ENCODE data around the gene EFNA5. TPM values are rescaled to one million over a fixed set of nuclear protein-coding genes. Genes with fewer than 3 reads are reported as not detected.

Gene EFNA5
- polyA plus RNA-seq, 3 donors, result 0.01 TPM; not detected in 2

- H3K4me3 Mint-ChIP-seq, result no peak overlapping the region
- H3K27ac Mint-ChIP-seq, result no peak overlapping the region
- no peaks in the 10 kb centered on the region for H4K20me1 ChIP-seq (ENCODE audit: insufficient read depth, low read length)
- H3K4me2 ChIP-seq (replicated peaks; ENCODE audit: extremely low read depth, low read length, poor library complexity, severe bottlenecking), result no peak overlapping the region
- H3K4me1 ChIP-seq (ENCODE audit: control insufficient read depth in 1 of 2, insufficient read depth in 2 of 2, low read length in 2 of 2), result peaks cover 11 to 15% of the 10 kb centered on the region in 2 donors
- no peaks in the 10 kb centered on the region for H3K36me3 ChIP-seq (replicated peaks in 1 of 2; ENCODE audit: control insufficient read depth in 1 of 2, insufficient read depth in 2 of 2, low read length in 2 of 2)
- no peak overlapping the region for H3K9ac ChIP-seq (ENCODE audit: insufficient read depth, low read length, poor library complexity, severe bottlenecking)
- peaks cover 1 to 10% (median 5%) of the 10 kb centered on the region in 3 donors for H3K27me3 Mint-ChIP-seq (ENCODE audit: low read depth in 3 of 3)
- no peaks in the 10 kb centered on the region for H3K9me3 Mint-ChIP-seq
- no peaks in the 10 kb centered on the region for H3K79me2 ChIP-seq (ENCODE audit: insufficient read depth, low read length)
- H3K27ac ChIP-seq (ENCODE audit: low read depth in 1 of 2, low read length in 2 of 2), result no peak overlapping the region
- no peaks in the 10 kb centered on the region for H3K36me3 Mint-ChIP-seq
- DNase-seq, result no peak
- 98% methylated on average over 4 of the region's 4 CpGs for WGBS (ENCODE audit: insufficient coverage)
- peaks cover 2 to 12% of the 10 kb centered on the region in 2 donors for H3K27me3 ChIP-seq (ENCODE audit: control insufficient read depth in 2 of 2, insufficient read depth in 2 of 2, low read length in 2 of 2)
- H3K4me3 ChIP-seq (replicated peaks in 1 of 3; ENCODE audit: low read depth in 2 of 3, low read length in 3 of 3), result no peak overlapping the region
- no peak overlapping the region for H2AFZ ChIP-seq (ENCODE audit: insufficient read depth, low read depth, low read length, poor library complexity, severe bottlenecking)
- intact Hi-C loops (cut with micrococcal nuclease), result no loop called here
- TF ChIP-seq CTCF (IDR thresholded peaks at IDR 0.05), result no peak
- H3K4me1 Mint-ChIP-seq, result peaks cover 16% of the 10 kb centered on the region
- H3K9me3 ChIP-seq (replicated peaks in 1 of 2; ENCODE audit: control insufficient read depth in 1 of 2, insufficient read depth in 1 of 2, low read length in 2 of 2), result no peaks in the 10 kb centered on the region
Measured at GRCh38 chr5:107570181-107570580, 100.6 kb downstream of the EFNA5 start.

GRCh38 chr5:107567901-107568671 lies 102.7 kb downstream of the EFNA5 start:
- Mint-ChIP-seq H3K9me3 (peaks cover 0 to 3% (median 0%) of the 10 kb centered on the region in 7 donors), H3K36me3 (no peaks in the 10 kb centered on the region), H3K27ac (no peak overlapping the region), H3K4me3 (no peak overlapping the region), H3K27me3 (ENCODE audit: low read depth in 3 of 3) (peaks cover 1 to 12% (median 5%) of the 10 kb centered on the region in 3 donors), H3K4me1 (peaks cover 16% of the 10 kb centered on the region)
- Histone ChIP-seq H4K20me1 (ENCODE audit: insufficient read depth, low read length) (no peaks in the 10 kb centered on the region), H3K79me2 (ENCODE audit: insufficient read depth, low read length) (no peaks in the 10 kb centered on the region), H3K4me2 (replicated peaks; ENCODE audit: extremely low read depth, low read length, poor library complexity, severe bottlenecking) (no peak overlapping the region), H3K9ac (ENCODE audit: insufficient read depth, low read length, poor library complexity, severe bottlenecking) (no peak overlapping the region), H3K36me3 (replicated peaks in 1 of 2; ENCODE audit: control insufficient read depth in 1 of 2, insufficient read depth in 2 of 2, low read length in 2 of 2) (no peaks in the 10 kb centered on the region), H3K4me1 (ENCODE audit: control insufficient read depth in 1 of 2, insufficient read depth in 2 of 2, low read length in 2 of 2) (peaks cover 11 to 15% of the 10 kb centered on the region in 2 donors), H3K9me3 (replicated peaks in 1 of 2; ENCODE audit: control insufficient read depth in 1 of 2, insufficient read depth in 1 of 2, low read length in 2 of 2) (no peaks in the 10 kb centered on the region), H2AFZ (ENCODE audit: insufficient read depth, low read depth, low read length, poor library complexity, severe bottlenecking) (no peak overlapping the region), H3K4me3 (replicated peaks in 1 of 3; ENCODE audit: low read depth in 2 of 3, low read length in 3 of 3) (no peak overlapping the region), H3K27me3 (ENCODE audit: control insufficient read depth in 2 of 2, insufficient read depth in 2 of 2, low read length in 2 of 2) (peaks cover 2 to 12% of the 10 kb centered on the region in 2 donors), H3K27ac (ENCODE audit: low read depth in 1 of 2, low read length in 2 of 2) (no peak overlapping the region)
- DNase-seq, result no peak
- intact Hi-C loops (cut with micrococcal nuclease), result no loop called here
- no peak for TF ChIP-seq CTCF (IDR thresholded peaks at IDR 0.05)
- 88% methylated on average over 1 of the region's 4 CpGs for WGBS (ENCODE audit: insufficient coverage)

Measured in CD14-positive monocyte (primary cell).